ENCODE results near the gene DTD2.

The DTD2 gene

DNA sequence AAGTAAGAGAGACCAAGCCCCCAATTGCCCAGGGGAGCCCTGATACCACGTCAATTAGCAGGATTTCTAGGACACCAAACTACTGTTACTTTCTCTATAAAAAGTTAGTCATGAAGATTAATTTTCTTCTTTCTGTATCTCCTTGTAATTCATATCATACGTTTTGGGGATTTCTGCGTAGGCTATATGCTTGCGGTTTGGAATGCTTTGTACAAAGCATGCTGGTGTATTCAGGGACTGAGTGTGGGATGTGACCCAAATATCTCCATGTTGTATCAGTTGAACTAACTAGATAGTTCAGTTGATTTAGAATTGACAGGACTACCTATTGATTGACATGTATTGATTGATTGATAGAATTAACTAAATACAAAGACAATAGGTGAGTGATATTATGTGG, 22.9 kb upstream of the DTD2 start:
- Histone ChIP-seq H2BK12ac (ENCODE audit: low read length) (no peak overlapping the region), H3K18ac (ENCODE audit: low read length) (no peak overlapping the region), H4K8ac (ENCODE audit: low read depth, low read length) (no peak overlapping the region), H3K27me3 (ENCODE audit: insufficient read depth, low read length) (no peaks in the 10 kb centered on the region), H3K79me2 (ENCODE audit: control insufficient read depth, insufficient read depth, low read length, poor library complexity) (no peaks in the 10 kb centered on the region), H3K27ac (ENCODE audit: low read depth, low read length) (no peak overlapping the region), H3K4ac (ENCODE audit: low read depth, low read length) (no peak overlapping the region), H4K12ac (ENCODE audit: low read depth, low read length) (no peak overlapping the region), H3K9ac (ENCODE audit: low read length) (no peak overlapping the region), H2AK5ac (ENCODE audit: low read length) (no peak overlapping the region), H4K91ac (ENCODE audit: low read depth, low read length) (no peak overlapping the region), H3K14ac (ENCODE audit: low read length) (no peak overlapping the region), H3K79me1 (ENCODE audit: low read length) (no peaks in the 10 kb centered on the region), H3K23ac (ENCODE audit: low read length) (no peak overlapping the region), H2BK5ac (ENCODE audit: low read depth, low read length, poor library complexity) (no peak overlapping the region), H3K4me3 (ENCODE audit: low read depth, low read length) (no peak overlapping the region), H3K9me3 (ENCODE audit: insufficient read depth, low read depth, low read length) (no peaks in the 10 kb centered on the region), H3K4me1 (ENCODE audit: control insufficient read depth in 1 of 2, insufficient read depth in 2 of 2, low read length in 2 of 2) (no peaks in the 10 kb centered on the region), H3K36me3 (ENCODE audit: control insufficient read depth in 1 of 2, insufficient read depth in 2 of 2, low read length in 2 of 2) (no peaks in the 10 kb centered on the region), H2AFZ (ENCODE audit: insufficient read depth, low read length, poor library complexity) (no peak overlapping the region), H2BK120ac (ENCODE audit: insufficient read depth, low read length, poor library complexity) (no peak overlapping the region), H3K4me2 (ENCODE audit: low read length) (no peak overlapping the region)
- no peak for DNase-seq
- no CpG with 5 or more reads among the region's 4 CpGs for whole genome bisulfite sequencing (ENCODE audit: extremely low coverage, insufficient coverage, insufficient read length)

GRCh38 chr14:31479027-31479426, 21.7 kb upstream of the DTD2 start:
- Histone ChIP-seq H3K4ac (ENCODE audit: low read depth, low read length) (no peak overlapping the region), H3K9me3 (ENCODE audit: insufficient read depth, low read depth, low read length) (no peaks in the 10 kb centered on the region), H3K4me2 (ENCODE audit: low read length) (no peak overlapping the region), H2AFZ (ENCODE audit: insufficient read depth, low read length, poor library complexity) (no peak overlapping the region), H3K4me3 (ENCODE audit: low read depth, low read length) (no peak overlapping the region), H4K8ac (ENCODE audit: low read depth, low read length) (no peak overlapping the region), H3K79me1 (ENCODE audit: low read length) (no peaks in the 10 kb centered on the region), H3K4me1 (ENCODE audit: control insufficient read depth in 1 of 2, insufficient read depth in 2 of 2, low read length in 2 of 2) (no peaks in the 10 kb centered on the region), H3K9ac (ENCODE audit: low read length) (no peak overlapping the region), H2AK5ac (ENCODE audit: low read length) (no peak overlapping the region), H3K23ac (ENCODE audit: low read length) (no peak overlapping the region), H3K18ac (ENCODE audit: low read length) (no peak overlapping the region), H3K36me3 (ENCODE audit: control insufficient read depth in 1 of 2, insufficient read depth in 2 of 2, low read length in 2 of 2) (no peaks in the 10 kb centered on the region), H4K91ac (ENCODE audit: low read depth, low read length) (no peak overlapping the region), H3K14ac (ENCODE audit: low read length) (no peak overlapping the region), H3K79me2 (ENCODE audit: control insufficient read depth, insufficient read depth, low read length, poor library complexity) (no peaks in the 10 kb centered on the region), H2BK120ac (ENCODE audit: insufficient read depth, low read length, poor library complexity) (no peak overlapping the region), H2BK12ac (ENCODE audit: low read length) (no peak overlapping the region), H2BK5ac (ENCODE audit: low read depth, low read length, poor library complexity) (no peak overlapping the region), H3K27me3 (ENCODE audit: insufficient read depth, low read length) (no peaks in the 10 kb centered on the region), H3K27ac (ENCODE audit: low read depth, low read length) (no peak overlapping the region), H4K12ac (ENCODE audit: low read depth, low read length) (no peak overlapping the region)
- WGBS (ENCODE audit: extremely low coverage, insufficient coverage, insufficient read length), result no CpG with 5 or more reads among the region's 3 CpGs
- DNase-seq, result no peak

DNA sequence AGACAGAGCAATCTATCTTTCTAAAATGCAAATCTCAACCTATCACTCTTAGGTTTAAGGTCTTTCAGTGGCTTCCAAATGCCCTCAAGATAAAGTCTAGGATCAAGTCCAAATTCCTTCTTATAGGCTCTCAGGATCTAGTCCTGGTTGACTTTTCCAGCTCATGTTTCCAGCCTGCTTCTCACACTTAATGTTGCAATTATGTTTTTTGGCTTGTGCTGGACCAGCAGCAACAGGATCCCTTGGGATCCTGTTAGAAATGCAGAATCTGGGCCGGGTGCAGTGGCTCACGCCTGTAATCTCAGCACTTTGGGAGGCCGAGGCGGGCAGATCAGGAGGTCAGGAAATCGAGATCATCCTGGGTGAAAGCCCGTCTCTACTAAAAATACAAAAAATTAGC, 19.9 kb upstream of the DTD2 start:
- no peak overlapping the region for H2BK120ac ChIP-seq (ENCODE audit: insufficient read depth, low read length, poor library complexity)
- H4K91ac ChIP-seq (ENCODE audit: low read depth, low read length), result no peak overlapping the region
- no peak overlapping the region for H3K23ac ChIP-seq (ENCODE audit: low read length)
- no peak overlapping the region for H2AK5ac ChIP-seq (ENCODE audit: low read length)
- H3K27me3 ChIP-seq (ENCODE audit: insufficient read depth, low read length), result no peaks in the 10 kb centered on the region
- no peak overlapping the region for H3K4me3 ChIP-seq (ENCODE audit: low read depth, low read length)
- H4K8ac ChIP-seq (ENCODE audit: low read depth, low read length), result no peak overlapping the region
- H3K14ac ChIP-seq (ENCODE audit: low read length), result no peak overlapping the region
- H3K27ac ChIP-seq (ENCODE audit: low read depth, low read length), result no peak overlapping the region
- H2BK5ac ChIP-seq (ENCODE audit: low read depth, low read length, poor library complexity), result no peak overlapping the region
- H3K79me2 ChIP-seq (ENCODE audit: control insufficient read depth, insufficient read depth, low read length, poor library complexity), result no peaks in the 10 kb centered on the region
- H3K4ac ChIP-seq (ENCODE audit: low read depth, low read length), result no peak overlapping the region
- H2BK12ac ChIP-seq (ENCODE audit: low read length), result no peak overlapping the region
- H3K4me2 ChIP-seq (ENCODE audit: low read length), result no peak overlapping the region
- no peak overlapping the region for H2AFZ ChIP-seq (ENCODE audit: insufficient read depth, low read length, poor library complexity)
- no peaks in the 10 kb centered on the region for H3K9me3 ChIP-seq (ENCODE audit: insufficient read depth, low read depth, low read length)
- no peaks in the 10 kb centered on the region for H3K4me1 ChIP-seq (ENCODE audit: control insufficient read depth in 1 of 2, insufficient read depth in 2 of 2, low read length in 2 of 2)
- H3K18ac ChIP-seq (ENCODE audit: low read length), result no peak overlapping the region
- no CpG with 5 or more reads among the region's 6 CpGs for WGBS (ENCODE audit: extremely low coverage, insufficient coverage, insufficient read length)
- H3K9ac ChIP-seq (ENCODE audit: low read length), result no peak overlapping the region
- H3K79me1 ChIP-seq (ENCODE audit: low read length), result no peaks in the 10 kb centered on the region
- H4K12ac ChIP-seq (ENCODE audit: low read depth, low read length), result no peak overlapping the region
- no peaks in the 10 kb centered on the region for H3K36me3 ChIP-seq (ENCODE audit: control insufficient read depth in 1 of 2, insufficient read depth in 2 of 2, low read length in 2 of 2)
- DNase-seq, result no peak

DNA sequence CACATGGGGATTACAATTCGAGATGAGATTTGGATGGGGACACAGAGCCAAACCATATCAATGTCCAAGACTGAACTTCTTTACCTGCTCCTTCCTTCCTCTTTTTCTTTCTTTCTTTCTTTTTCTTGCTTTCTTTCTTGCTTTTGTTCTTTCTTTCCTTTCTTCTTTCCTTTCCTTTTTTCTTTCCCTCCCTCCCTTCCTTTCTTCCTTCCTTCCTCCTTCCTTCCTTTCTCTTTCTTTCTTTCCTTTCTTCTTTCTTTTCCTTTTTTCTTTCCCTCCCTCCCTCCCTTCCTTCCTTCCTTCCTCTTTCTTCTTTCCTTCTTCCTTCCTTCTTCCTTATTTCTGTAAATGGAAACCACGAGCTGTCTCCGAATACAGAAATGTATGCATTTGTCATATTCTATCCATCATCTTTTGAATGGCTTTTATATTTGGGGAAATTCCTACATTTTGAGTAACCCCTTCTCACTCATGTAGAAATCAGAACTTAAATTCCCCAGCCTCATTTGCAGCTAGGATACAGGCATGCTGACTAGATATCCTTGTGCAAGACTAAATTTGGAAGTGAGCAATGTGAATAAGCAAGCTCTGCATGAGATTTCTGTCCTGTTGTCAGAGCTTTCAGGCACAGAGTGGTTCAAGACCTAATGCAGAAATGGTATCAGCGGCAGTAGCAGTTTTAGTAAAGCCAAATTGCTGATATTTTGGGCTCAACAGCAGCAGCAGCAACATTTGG, 19.0 kb upstream of the DTD2 start:
- Histone ChIP-seq H4K12ac (ENCODE audit: low read depth, low read length) (no peak overlapping the region), H3K79me1 (ENCODE audit: low read length) (no peaks in the 10 kb centered on the region), H3K36me3 (ENCODE audit: control insufficient read depth in 1 of 2, insufficient read depth in 2 of 2, low read length in 2 of 2) (no peaks in the 10 kb centered on the region), H3K23ac (ENCODE audit: low read length) (no peak overlapping the region), H3K4me2 (ENCODE audit: low read length) (no peak overlapping the region), H3K4ac (ENCODE audit: low read depth, low read length) (no peak overlapping the region), H3K14ac (ENCODE audit: low read length) (no peak overlapping the region), H2BK120ac (ENCODE audit: insufficient read depth, low read length, poor library complexity) (no peak overlapping the region), H2AK5ac (ENCODE audit: low read length) (no peak overlapping the region), H3K4me1 (ENCODE audit: control insufficient read depth in 1 of 2, insufficient read depth in 2 of 2, low read length in 2 of 2) (no peaks in the 10 kb centered on the region), H3K9me3 (ENCODE audit: insufficient read depth, low read depth, low read length) (no peaks in the 10 kb centered on the region), H2BK5ac (ENCODE audit: low read depth, low read length, poor library complexity) (no peak overlapping the region), H3K79me2 (ENCODE audit: control insufficient read depth, insufficient read depth, low read length, poor library complexity) (no peaks in the 10 kb centered on the region), H2BK12ac (ENCODE audit: low read length) (no peak overlapping the region), H4K8ac (ENCODE audit: low read depth, low read length) (no peak overlapping the region), H4K91ac (ENCODE audit: low read depth, low read length) (no peak overlapping the region), H3K4me3 (ENCODE audit: low read depth, low read length) (no peak overlapping the region), H3K9ac (ENCODE audit: low read length) (no peak overlapping the region), H3K18ac (ENCODE audit: low read length) (no peak overlapping the region), H3K27ac (ENCODE audit: low read depth, low read length) (no peak overlapping the region), H3K27me3 (ENCODE audit: insufficient read depth, low read length) (no peaks in the 10 kb centered on the region), H2AFZ (ENCODE audit: insufficient read depth, low read length, poor library complexity) (no peak overlapping the region)
- DNase-seq, result no peak
- no CpG with 5 or more reads among the region's 4 CpGs for WGBS (ENCODE audit: extremely low coverage, insufficient coverage, insufficient read length)

All from trophoblast cell (in vitro differentiated cells and primary cell).